ENCODE data around the gene SNX24.

Gene SNX24

DNA sequence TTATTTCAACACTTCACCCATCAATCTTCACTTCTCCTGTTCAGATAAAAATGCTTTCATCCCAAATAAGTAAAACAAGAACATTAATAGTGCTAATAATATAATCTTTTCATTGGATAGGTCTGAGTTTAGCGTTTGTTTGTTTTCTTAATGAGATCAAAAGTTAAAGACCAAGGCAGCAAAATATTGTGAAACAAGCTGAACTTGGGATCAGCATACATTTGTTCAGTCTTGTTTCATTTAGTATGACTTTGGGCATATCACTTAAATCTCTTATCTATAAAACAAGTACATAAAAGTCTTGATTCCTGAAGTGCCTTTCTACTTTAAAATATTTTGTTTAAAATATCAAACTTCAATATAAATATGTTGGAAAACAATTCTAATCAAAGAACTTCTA is 13.4 kb upstream of the SNX24 start:
- H3K4me3 ChIP-seq (replicated peaks; ENCODE audit: low read depth, low read length), result no peak overlapping the region
- TF ChIP-seq, protein P1, sequence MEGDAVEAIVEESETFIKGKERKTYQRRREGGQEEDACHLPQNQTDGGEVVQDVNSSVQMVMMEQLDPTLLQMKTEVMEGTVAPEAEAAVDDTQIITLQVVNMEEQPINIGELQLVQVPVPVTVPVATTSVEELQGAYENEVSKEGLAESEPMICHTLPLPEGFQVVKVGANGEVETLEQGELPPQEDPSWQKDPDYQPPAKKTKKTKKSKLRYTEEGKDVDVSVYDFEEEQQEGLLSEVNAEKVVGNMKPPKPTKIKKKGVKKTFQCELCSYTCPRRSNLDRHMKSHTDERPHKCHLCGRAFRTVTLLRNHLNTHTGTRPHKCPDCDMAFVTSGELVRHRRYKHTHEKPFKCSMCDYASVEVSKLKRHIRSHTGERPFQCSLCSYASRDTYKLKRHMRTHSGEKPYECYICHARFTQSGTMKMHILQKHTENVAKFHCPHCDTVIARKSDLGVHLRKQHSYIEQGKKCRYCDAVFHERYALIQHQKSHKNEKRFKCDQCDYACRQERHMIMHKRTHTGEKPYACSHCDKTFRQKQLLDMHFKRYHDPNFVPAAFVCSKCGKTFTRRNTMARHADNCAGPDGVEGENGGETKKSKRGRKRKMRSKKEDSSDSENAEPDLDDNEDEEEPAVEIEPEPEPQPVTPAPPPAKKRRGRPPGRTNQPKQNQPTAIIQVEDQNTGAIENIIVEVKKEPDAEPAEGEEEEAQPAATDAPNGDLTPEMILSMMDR (IDR thresholded peaks at IDR 0.05; ENCODE audit: insufficient read depth, low read length, poor library complexity, severe bottlenecking), result no peak
- H3K36me3 ChIP-seq (ENCODE audit: control insufficient read depth, insufficient read depth, low read length), result no peaks in the 10 kb centered on the region; the same call in 1 of the 2 replicates
- H3K27me3 ChIP-seq (replicated peaks; ENCODE audit: control insufficient read depth, insufficient read depth, low read length), result no peaks in the 10 kb centered on the region
- DNase-seq (ENCODE audit: extremely low read depth, insufficient read length), result no peak

DNA sequence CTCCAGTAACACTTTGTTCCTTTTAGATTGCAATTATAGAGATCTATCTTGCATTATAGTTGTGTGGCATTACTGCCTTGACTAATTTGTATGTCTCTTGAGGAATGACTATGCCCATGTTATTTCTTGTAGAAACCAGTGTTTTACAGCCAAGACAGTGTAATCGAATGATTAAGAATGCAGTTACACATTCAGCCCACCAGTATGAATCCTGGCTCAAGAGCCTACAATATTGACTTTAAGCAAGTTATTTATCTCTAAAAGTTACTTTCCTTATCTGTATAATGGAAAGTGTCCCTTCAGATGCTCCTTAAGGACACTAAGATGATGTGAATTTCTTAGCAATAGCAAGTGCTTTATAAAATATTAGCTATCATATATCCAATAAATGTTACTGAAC is 9.7 kb upstream of the SNX24 start:
- H3K27me3 ChIP-seq (replicated peaks; ENCODE audit: control insufficient read depth, insufficient read depth, low read length), result no peaks in the 10 kb centered on the region
- no peak overlapping the region for H3K4me3 ChIP-seq (replicated peaks; ENCODE audit: low read depth, low read length)
- DNase-seq (ENCODE audit: extremely low read depth, insufficient read length), result no peak
- TF ChIP-seq, protein P1 (IDR thresholded peaks at IDR 0.05; ENCODE audit: insufficient read depth, low read length, poor library complexity, severe bottlenecking), result no peak
- H3K36me3 ChIP-seq (ENCODE audit: control insufficient read depth, insufficient read depth, low read length), result no peaks in the 10 kb centered on the region

DNA sequence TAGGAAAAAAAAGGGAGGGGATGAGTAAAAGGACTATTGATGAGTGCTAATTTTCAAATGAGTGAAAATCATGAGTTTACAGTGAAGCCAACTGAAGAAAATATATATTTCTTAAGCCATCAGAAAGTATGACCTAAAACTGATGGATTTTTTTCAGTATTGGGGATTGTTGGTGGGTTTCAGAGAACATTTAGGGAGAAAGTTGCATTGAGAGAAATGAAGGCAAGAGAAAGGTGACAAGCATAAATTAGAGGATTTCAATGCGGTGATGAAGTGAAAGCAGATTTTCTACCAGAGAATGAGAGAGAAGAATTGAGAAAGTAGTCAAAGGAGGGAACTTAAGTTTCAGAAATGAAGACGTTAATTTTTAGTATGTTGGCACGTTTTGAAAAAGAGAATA is 8.5 kb upstream of the SNX24 start:
- no peaks in the 10 kb centered on the region for H3K36me3 ChIP-seq (ENCODE audit: control insufficient read depth, insufficient read depth, low read length)
- no peak for DNase-seq (ENCODE audit: extremely low read depth, insufficient read length)
- TF ChIP-seq, protein P1 (IDR thresholded peaks at IDR 0.05; ENCODE audit: insufficient read depth, low read length, poor library complexity, severe bottlenecking), result no peak
- no peak overlapping the region for H3K4me3 ChIP-seq (replicated peaks; ENCODE audit: low read depth, low read length)
- no peaks in the 10 kb centered on the region for H3K27me3 ChIP-seq (replicated peaks; ENCODE audit: control insufficient read depth, insufficient read depth, low read length)

DNA sequence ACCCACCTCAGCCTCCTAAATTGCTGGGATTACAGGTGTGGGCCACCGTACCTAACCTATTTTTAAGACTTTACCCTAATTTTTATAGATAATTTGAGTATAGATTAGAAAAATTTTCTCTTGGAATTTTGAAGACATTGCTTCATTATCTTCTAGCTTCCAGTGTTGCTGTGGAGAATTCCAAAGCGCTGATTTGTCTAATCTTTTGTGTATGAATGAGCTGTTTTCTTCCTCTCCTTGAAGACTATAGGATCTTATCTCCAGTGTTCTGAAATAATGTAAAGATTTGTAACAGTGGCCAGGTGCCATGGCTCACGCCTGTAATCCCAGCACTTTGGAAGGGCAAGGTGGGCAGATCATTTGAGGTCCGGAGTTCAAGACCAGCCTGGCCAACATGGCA is 5.7 kb upstream of the SNX24 start:
- H3K36me3 ChIP-seq (ENCODE audit: control insufficient read depth, insufficient read depth, low read length), result no peaks in the 10 kb centered on the region
- H3K27me3 ChIP-seq (replicated peaks; ENCODE audit: control insufficient read depth, insufficient read depth, low read length), result no peaks in the 10 kb centered on the region
- DNase-seq (ENCODE audit: extremely low read depth, insufficient read length), result no peak
- TF ChIP-seq, protein P1 (IDR thresholded peaks at IDR 0.05; ENCODE audit: insufficient read depth, low read length, poor library complexity, severe bottlenecking), result no peak
- H3K4me3 ChIP-seq (replicated peaks; ENCODE audit: low read depth, low read length), result no peak overlapping the region

DNA sequence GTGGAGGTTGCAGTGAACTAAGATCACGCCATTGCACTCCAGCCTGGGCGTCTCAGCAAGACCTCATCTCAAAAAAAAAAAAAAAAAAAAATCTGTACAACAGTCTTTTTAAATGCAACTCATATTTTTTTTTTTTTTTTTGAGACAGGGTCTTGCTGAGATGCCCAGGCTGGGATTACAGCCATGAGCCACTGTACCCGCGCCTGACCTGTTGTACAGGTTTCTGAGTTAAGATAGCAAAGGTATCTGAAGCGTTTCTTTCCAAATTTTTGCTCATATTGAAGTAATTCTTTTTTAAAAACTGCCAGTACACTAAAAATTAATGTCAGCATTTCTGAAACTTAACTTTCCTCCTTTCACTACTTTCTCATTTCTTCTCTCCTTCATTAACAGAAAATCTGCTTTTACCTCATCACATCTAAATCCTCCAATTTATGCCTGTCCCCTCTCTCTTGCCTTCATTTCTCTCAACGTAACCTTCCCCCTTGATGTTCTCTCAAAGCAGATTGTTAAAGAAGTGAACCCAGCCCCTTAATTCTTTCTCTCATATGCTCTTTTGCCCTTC is 3.3 kb upstream of the SNX24 start:
- Histone ChIP-seq H3K36me3 (ENCODE audit: control insufficient read depth, insufficient read depth, low read length) (no peaks in the 10 kb centered on the region), H3K27me3 (replicated peaks; ENCODE audit: control insufficient read depth, insufficient read depth, low read length) (no peaks in the 10 kb centered on the region), H3K4me3 (replicated peaks; ENCODE audit: low read depth, low read length) (no peak overlapping the region)
- no peak for DNase-seq (ENCODE audit: extremely low read depth, insufficient read length)
- TF ChIP-seq, protein P1 (IDR thresholded peaks at IDR 0.05; ENCODE audit: insufficient read depth, low read length, poor library complexity, severe bottlenecking), result no peak

Measured in GM06990 (cell line).